ENCODE results near the gene FJX1. TPM values are rescaled to one million over a fixed set of nuclear protein-coding genes. Genes with fewer than 3 reads are reported as not detected.
A peak's percentile ranks its signal among the peaks of the same experiment; 100 is the strongest.

Gene FJX1
- total and polyA plus RNA-seq, 9 donors = 5.5 to 40.2 (median 8.1) TPM

DNA sequence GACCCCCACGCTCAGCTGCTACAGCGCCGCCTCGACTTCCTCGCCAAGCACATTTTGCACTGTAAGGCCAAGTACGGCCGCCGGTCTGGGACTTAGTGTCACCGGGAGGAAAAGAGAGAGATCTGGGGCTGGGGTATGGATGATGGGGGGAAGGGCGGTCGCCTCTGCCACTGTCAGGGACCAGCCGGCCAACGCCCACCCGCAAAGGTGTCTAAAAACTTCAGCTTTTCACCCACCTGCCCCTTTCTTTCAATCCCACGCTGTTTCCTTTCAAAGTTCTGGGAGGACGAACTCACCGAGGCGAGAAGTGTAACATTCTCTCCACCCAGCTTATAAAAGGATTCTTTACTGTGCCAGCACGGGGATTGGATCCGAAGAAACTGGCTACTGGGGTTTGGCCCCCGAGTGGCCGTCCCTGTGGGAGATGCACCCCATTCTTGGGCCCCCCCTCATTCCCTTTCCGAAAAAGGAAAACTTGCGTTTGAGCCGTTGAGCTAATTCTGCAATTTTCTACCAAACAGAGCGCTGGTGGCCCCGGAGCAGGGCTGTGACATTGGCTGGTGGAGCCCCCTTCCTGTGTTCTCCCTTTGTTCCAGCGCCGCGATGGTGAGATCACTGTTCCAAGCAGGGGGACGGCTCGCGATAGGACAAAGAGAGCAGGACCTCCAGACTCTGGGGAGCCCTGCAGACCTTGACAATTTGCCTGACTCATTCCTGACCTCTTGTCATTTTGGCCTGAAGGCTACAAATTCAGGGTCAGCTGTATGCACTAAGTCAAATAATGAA, 1.8 kb downstream of the FJX1 start:
- peaks cover 4% of the 10 kb centered on the region for H3K4me1 ChIP-seq (ENCODE audit: insufficient read depth)
- H3K36me3 ChIP-seq = no peaks in the 10 kb centered on the region
- H3K27me3 ChIP-seq = no peaks in the 10 kb centered on the region
- no peak overlapping the region for H3K27ac ChIP-seq
- peak overlapping the region; percentile 39 for H3K4me3 ChIP-seq
- TF ChIP-seq POLR2A (IDR thresholded peaks at IDR 0.05) (no peak), EP300 (IDR thresholded peaks at IDR 0.05) (no peak)
- TF ChIP-seq, protein P1, sequence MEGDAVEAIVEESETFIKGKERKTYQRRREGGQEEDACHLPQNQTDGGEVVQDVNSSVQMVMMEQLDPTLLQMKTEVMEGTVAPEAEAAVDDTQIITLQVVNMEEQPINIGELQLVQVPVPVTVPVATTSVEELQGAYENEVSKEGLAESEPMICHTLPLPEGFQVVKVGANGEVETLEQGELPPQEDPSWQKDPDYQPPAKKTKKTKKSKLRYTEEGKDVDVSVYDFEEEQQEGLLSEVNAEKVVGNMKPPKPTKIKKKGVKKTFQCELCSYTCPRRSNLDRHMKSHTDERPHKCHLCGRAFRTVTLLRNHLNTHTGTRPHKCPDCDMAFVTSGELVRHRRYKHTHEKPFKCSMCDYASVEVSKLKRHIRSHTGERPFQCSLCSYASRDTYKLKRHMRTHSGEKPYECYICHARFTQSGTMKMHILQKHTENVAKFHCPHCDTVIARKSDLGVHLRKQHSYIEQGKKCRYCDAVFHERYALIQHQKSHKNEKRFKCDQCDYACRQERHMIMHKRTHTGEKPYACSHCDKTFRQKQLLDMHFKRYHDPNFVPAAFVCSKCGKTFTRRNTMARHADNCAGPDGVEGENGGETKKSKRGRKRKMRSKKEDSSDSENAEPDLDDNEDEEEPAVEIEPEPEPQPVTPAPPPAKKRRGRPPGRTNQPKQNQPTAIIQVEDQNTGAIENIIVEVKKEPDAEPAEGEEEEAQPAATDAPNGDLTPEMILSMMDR (IDR thresholded peaks at IDR 0.05) = no peak
- H3K9me3 ChIP-seq = no peaks in the 10 kb centered on the region
- WGBS, 3 donors = 22 to 28% (median 26%) methylated on average over 33 of the region's 33 CpGs
- DNase-seq = peak in 4 of 5 donors; percentile 15 to 35 (median 20)
- intact Hi-C loops (cut with DNase I) = loop anchor here (2.0 to 10.0 kb wide), 8 partner anchors 42 to 875 kb away; partner anchors contain the start of gene TRIM44 (in 1 of the 4)

DNA sequence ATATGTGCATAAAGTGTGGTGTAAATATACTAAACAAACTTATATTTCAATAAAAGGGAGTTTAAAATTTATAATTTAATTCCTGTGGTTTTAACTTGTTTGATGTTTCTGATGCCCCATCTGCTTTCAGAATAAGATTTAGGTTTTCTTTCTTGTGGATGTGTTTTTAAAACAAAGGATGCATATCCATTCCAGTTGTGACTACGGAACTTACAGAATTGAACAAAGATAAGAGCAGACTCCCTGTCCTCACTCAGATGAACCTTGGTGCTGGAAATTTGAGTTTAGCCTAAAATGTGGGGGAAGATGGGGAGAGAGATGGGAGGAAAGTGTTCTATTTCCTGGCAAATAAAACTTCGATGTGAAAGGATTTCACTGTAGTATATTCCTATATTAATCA, 2.5 kb downstream of the FJX1 start:
- Histone ChIP-seq H3K9me3 (no peaks in the 10 kb centered on the region), H3K4me1 (ENCODE audit: insufficient read depth) (peaks cover 4% of the 10 kb centered on the region), H3K27ac (no peak overlapping the region), H3K36me3 (no peaks in the 10 kb centered on the region), H3K27me3 (no peaks in the 10 kb centered on the region), H3K4me3 (no peak overlapping the region)
- DNase-seq = no peak
- intact Hi-C loops (cut with DNase I) = no loop called here
- TF ChIP-seq EP300 (IDR thresholded peaks at IDR 0.05) = no peak
- no peak for TF ChIP-seq POLR2A (IDR thresholded peaks at IDR 0.05)
- TF ChIP-seq, protein P1 (IDR thresholded peaks at IDR 0.05) = no peak
- 61 to 67% (median 62%) methylated on average over 2 of the region's 2 CpGs for WGBS, 3 donors

DNA sequence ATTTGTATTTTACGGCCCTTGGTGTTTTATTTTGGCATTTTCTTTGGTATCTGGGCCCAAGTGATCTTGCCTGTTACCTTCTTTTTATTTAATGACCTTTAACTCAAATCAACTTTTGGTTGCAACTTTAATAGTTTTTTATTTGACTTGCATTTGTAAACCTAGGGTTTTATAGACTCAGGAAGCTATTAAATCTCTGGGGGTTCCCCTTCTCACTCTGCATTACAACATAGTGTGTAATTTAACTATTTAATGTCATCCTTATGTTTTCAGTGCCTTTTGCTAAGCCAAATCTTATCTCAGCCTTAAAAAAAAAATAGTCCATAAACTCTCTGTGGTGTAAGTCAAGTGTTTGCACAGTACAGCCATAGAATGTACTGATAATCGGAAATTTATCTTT, 3.4 kb downstream of the FJX1 start:
- Histone ChIP-seq H3K9me3 (no peaks in the 10 kb centered on the region), H3K4me3 (no peak overlapping the region), H3K27me3 (no peaks in the 10 kb centered on the region), H3K36me3 (no peaks in the 10 kb centered on the region), H3K4me1 (ENCODE audit: insufficient read depth) (peaks cover 4% of the 10 kb centered on the region), H3K27ac (no peak overlapping the region)
- 63 to 74% (median 71%) methylated on average over 2 of the region's 2 CpGs for WGBS, 3 donors
- DNase-seq = no peak
- intact Hi-C loops (cut with DNase I) = no loop called here
- TF ChIP-seq, protein P1 (IDR thresholded peaks at IDR 0.05) = no peak
- TF ChIP-seq EP300 (IDR thresholded peaks at IDR 0.05) (no peak), POLR2A (IDR thresholded peaks at IDR 0.05) (no peak)

DNA sequence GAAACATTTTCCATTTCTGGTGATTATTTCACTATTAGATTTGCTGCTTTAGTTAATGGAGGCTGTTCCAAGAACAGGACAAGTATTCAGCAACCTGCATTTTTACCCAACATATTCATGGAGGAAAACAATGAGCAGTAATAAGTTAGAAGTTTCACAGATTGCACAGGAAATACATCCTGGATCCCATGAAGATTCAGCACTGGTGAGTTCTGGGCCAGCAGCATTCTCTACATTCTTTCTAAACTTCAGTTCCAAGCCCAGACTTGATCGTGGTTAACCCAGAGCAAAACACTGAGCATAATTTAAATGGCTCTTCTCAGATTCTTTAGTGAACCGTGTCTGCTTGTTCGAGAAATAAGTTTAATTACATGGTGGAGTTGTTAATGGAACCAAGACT, 3.8 kb downstream of the FJX1 start:
- H3K36me3 ChIP-seq = no peaks in the 10 kb centered on the region
- no peaks in the 10 kb centered on the region for H3K27me3 ChIP-seq

DNA sequence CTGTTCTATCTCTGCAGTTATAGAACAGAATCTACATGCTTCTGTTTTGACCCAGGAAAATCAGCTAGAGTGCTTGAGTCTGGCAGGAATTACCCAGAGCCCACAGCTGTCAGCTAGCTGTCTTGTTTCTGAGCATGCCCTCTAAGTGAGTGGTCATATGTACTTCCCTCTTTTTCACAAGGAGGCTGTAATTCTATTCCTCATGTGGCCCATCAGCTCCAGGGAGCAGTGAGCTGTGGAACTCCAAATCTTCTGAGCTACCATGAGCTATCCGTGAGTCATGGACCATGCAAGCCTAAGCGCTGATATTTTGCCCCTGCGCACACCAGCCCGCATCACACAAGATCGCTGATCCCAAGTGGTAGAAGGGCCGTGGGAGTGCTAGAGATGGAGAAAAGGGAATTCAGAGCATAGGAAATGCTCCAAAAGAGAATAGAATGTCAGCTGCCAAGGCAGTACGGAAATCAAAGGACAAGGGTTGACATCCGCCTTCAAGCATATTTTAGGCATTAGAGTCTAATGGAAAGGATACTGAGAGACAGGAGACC, 5.4 kb downstream of the FJX1 start:
- TF ChIP-seq POLR2A (IDR thresholded peaks at IDR 0.05) = no peak
- TF ChIP-seq, protein P1 (IDR thresholded peaks at IDR 0.05) = no peak
- TF ChIP-seq EP300 (IDR thresholded peaks at IDR 0.05) = no peak
- DNase-seq = no peak
- Histone ChIP-seq H3K4me3 (no peak overlapping the region), H3K9me3 (no peaks in the 10 kb centered on the region), H3K27me3 (no peaks in the 10 kb centered on the region), H3K36me3 (no peaks in the 10 kb centered on the region), H3K27ac (no peak overlapping the region), H3K4me1 (ENCODE audit: insufficient read depth) (peaks cover 4% of the 10 kb centered on the region)
- intact Hi-C loops (cut with DNase I) = no loop called here
- 82 to 87% (median 84%) methylated on average over 8 of the region's 8 CpGs for WGBS, 3 donors

More for the DNA sequence above, 3.8 kb downstream of the FJX1 start:
- WGBS, 3 donors = 8 to 10% (median 8%) methylated on average over 3 of the region's 3 CpGs
- no peak overlapping the region for H3K4me3 ChIP-seq
- no peak for TF ChIP-seq EP300 (IDR thresholded peaks at IDR 0.05)
- no peak for TF ChIP-seq POLR2A (IDR thresholded peaks at IDR 0.05)
- no peak overlapping the region for H3K27ac ChIP-seq
- peaks cover 4% of the 10 kb centered on the region for H3K4me1 ChIP-seq (ENCODE audit: insufficient read depth)
- H3K9me3 ChIP-seq = no peaks in the 10 kb centered on the region
- no peak for DNase-seq
- intact Hi-C loops (cut with DNase I) = no loop called here

Measured in ovary (tissue), 9 donors.